GM21786 (cell line): ENCODE measurements around the gene RASA3.
"Not testable (repeated sequence)": the region's sequence is repeated elsewhere in the genome, so short reads cannot be mapped to it uniquely, and the experiment has no call there.

Experiments used
- ATAC-seq: cut with Tn5 transposase; IDR thresholded peaks from one replicate; pipeline ENCODE4 v1.9.1; 2021; ENCODE audit not compliant: unreplicated experiment

The RASA3 gene

GRCh38 chr13:114115796-114116195 is 16.6 kb downstream of the RASA3 start:
- no peak for ATAC-seq

DNA sequence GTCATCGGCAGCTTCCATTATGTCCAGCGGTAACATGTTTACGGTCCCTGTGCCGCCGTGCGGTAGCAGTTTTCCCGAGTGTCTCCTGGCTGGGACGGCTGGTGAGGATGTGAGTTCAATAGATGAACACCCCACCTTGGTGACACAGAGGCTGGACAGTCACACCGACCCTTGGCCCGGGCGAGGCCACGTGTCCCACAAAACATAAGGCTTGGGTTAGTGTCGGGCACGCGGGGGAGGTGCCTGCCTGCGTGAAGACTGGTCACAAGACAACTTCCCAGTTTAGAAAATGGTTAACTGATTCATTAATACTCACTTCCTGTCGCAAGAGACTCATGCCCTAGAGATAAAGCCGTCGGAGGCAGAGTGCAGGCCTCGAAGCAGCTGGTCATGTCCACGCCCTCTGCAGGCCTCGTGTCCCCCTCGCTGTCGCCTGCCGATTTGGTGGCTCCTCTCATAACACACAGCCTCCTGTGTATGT is 17.2 kb downstream of the RASA3 start:
- ATAC-seq = no peak

GRCh38 chr13:114114666-114115065 is 17.8 kb downstream of the RASA3 start:
- not testable (repeated sequence) for ATAC-seq

DNA sequence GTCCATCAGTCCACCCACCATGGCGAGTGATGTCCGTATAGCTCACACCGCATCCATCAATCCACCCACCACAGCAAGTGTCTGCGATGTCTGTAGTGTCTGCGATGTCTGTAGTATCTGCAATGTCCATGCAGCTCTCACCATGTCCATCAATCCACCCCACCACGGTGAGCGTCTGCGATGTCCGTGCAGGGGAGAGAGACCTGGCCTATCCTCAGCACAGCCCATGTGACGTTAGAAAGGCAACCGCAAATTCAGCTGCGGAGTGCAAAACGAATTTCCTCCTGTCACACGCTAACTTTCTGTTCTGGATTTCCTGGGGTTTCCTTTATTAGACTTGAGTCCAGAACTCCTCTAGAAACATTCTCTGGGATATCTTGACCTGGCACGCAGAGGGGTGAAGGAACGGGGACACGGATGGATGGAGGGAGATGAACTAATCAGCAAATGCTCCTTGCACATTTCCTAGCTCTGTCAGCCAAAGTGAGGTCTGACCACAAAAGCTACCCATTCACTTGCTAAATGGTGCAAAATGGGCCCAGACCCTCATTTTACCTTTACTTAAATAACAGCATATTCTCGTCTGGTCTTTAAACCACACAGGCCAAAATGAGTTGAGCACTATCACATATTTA is 18.3 kb downstream of the RASA3 start:
- ATAC-seq = no peak

DNA sequence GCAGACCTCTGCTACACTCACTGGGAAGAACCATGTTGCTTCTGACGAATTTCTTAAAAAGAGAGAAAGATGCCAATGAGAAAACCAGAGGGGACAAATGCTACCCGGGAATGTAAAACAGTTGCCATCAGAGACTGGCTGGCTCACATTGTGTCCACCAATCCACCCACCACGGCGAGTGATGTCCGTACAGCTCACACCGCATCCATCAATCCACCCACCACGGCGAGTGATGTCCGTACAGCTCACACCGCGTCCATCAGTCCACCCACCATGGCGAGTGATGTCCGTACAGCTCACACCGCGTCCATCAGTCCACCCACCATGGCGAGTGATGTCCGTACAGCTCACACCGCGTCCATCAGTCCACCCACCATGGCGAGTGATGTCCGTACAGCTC is 19.0 kb downstream of the RASA3 start:
- ATAC-seq = not testable (repeated sequence)

DNA sequence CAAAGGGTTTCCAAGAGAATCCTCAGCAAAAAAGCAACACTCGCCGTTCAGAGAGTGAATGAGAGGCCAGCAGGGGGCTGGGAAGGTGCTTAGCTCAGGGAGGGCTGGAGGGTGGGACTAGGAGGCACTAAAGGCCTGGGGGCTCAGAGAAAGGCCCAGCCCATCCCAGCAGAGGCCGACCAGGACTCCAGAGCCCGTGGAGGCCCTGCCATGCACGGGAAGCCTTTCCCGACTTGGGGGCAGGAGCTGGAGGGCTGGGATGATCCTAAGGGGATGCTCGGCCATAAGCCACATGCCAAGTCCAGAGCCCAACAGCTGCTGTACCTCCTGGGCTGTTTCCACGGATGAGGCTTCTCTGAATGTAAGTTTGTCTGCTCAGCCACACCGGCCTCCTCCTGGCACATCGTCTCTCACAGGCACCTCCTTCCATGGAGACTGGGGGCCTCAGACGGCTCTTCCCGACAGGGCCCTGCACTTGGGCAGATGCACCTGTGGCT is 19.5 kb downstream of the RASA3 start:
- no peak for ATAC-seq

DNA sequence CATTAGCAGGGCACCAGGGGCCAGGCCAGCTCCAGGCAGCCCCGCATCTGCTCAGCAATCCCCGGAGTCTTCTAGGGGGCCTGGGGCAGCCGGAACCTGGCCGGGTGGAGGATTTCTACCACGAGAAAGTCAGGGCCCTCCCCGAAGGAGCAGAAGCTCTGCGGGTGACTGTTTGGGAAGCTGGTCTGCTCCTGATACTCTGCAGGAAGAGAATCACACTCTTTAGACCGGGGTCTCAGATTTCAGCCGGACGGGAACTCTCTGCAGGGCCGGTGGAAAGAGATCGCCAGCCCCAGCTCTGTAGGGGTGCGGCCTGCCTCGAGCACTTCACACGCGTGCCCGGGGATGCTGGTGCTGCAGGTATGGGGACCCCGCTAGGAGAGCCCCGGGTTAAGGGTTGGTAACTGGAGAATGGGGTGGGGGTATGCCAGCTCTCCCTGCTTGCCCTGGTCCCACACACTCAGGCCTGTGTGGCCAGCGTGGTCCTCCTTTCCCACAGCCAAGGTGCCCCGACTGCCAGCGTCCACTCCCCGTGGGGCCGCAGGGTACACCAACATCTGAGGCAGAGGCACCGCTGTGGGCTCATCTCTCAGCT is 20.1 kb downstream of the RASA3 start:
- no peak for ATAC-seq

GRCh38 chr13:114111577-114111976 is 20.8 kb downstream of the RASA3 start:
- ATAC-seq = no peak

DNA sequence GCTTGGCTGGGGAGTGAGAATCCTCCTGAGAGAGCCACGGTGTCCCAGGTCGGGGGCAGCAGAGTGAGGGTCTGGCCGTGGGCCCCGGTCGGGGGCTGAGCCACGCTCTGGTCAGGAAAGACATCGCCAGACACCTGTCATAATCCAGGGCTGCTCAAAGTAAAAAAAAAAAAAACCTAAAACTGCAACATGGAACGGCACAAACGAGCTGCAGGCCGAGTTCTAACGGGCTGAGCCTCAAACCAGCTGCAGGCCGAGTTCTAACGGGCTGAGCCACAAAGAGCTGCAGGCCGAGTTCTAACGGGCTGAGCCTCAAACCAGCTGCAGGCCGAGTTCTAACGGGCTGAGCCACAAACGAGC is 21.6 kb downstream of the RASA3 start:
- ATAC-seq = not testable (repeated sequence)

DNA sequence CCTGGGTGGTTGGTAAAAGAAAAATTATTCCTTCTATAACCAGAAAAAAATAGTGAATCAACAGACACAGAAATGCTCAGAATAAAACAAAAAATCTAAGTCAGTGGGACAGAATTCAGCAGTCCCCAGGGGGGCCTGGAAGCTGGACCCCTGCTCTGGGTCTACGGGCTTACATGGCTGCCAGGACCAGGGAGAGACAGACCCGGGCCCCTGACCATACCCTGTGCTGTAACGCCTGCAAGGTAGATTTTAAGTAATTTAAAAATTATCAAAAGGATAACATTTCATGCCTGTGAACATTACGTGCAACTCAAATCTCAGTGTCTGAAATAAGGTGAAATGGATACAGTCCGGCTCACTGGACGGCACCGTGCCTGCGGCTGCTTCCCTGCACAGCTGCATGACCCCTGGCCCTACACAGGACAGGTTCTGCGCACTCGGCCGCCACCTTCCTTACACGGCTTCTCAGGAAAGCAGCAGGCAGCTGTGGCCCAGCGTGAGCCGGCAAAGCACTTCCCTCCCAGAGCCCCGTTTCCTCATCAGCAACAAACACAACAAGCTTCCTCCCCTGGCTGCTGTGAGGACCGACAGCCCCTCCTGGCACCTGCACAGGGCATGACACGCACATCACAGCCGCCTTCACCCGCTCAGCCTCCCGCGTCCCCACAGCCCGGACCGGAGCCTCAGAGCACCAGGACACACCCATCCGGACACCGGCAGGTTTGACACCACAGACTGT is 22.2 kb downstream of the RASA3 start:
- ATAC-seq = peak; percentile 67

DNA sequence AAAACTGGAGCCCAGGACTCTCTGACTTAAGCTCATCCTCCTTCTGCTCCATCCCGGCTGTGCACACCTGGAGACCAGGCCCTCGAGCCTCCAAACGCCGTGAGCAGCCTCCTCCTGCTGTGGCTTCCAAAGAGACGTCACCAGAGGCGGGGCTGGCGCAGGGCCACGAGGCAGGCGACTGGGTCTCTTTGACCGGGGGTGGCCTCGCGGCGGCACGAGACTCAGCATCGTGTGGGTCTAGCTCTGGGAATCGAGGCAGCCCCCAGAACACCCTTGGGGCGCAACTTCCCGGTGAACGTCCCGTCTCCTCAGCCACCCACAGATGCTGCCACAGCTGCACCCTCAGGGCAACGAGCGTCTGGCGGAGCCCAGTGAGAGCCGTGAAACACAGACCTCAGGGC is 22.8 kb downstream of the RASA3 start:
- no peak for ATAC-seq

GRCh38 chr13:114108894-114109293 is 23.5 kb downstream of the RASA3 start:
- no peak for ATAC-seq

DNA sequence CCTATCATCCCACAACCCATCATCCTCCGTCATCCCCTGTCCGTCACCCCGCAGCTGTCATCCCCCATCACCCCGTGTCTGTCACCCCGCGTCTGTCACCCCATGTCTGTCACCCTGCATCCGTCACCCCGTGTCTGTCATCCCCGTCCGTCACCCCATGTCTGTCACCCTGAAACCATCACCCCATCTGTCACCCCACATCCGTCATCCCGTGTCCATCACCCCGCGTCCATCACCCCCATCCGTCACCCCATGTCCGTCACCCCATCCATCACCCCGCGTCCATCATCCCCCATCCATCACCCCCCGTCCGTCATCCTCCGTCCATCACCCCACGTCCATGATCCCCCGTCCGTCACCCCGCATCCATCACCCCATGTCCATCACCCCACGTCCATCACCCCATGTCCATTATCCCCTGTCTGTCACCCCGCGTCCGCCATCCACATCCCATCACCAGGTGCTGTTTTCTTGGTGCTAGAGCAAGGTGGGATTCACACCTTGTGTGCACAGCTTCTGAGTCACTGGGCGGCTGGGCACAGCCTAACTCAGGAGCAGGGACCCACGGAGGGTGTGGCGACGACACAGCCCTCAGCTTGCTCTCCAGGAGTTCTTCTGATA is 24.2 kb downstream of the RASA3 start:
- ATAC-seq = no peak

DNA sequence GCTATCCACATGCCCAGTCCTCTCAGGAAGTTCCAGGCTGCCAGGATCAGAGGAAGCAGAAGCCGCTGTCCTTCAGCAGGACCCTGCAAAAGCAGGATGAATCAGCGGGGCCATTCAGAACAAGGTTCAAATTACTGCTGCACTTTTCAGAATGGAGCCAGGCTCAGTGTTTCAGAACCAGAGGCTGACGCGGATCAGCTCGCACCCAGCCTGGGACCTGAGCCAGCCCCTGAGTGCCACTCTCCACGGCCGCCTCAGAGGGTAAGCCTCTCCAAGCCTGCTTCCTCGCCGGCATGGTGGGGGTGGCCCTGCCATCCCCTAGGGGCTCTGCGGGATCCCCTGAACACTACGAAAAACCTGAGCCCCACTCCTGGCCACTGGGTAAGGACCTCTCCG is 24.7 kb downstream of the RASA3 start:
- ATAC-seq = no peak

DNA sequence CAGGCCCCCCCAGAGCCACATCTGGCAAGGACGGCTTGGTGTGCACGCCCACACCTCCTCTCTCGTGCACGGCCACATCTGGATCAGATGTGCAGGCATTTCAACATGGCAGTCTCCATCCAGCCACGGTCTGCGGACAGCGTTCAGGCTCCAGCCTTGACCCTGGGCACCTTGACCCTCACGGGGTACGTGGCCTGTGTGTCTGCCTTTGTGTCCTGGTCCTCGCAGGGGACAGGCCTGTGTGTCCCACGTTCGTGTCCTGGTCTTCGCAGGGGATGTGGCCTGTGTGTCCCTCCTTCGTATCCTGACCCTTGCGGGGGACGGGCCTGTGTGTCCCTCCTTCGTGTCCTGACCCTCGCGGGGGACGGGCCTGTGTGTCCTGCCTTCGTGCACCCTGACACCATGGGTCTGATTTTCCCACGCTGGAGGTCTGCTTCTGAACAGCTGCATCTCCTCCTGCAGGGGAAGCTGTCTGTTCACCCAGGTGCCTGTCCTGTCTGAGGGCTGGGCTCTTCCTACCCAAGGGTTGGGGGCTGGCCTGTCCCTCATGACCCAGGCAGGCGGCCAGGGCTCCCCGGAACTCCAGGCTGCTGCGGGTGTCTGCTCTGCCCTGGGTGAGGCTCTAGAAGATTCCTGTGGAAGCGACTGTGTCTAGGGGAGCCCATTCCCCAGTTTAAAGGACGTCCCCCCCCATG is 25.3 kb downstream of the RASA3 start:
- ATAC-seq = no peak

DNA sequence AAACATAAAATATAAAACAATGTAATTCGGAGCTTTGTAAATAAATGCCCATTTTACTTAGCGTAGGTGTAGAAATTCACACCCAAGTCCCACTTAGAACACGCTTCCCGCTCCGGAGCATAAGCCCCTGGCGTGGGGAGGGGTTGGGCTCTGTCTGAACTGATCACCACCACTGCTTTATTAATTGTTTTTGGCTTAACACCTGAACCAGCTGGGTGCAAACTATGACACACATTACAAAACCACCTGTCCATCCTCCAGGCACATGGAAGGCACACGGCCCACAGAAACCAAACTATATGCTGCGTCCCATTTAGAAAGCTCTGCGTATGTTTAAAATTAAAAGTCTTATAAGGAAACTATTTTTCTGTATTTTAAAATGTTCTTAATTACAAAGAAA is 25.9 kb downstream of the RASA3 start:
- ATAC-seq = no peak

- ATAC-seq = no peak
Observed at GRCh38 chr13:114105521-114106225, 26.8 kb downstream of the RASA3 start.

DNA sequence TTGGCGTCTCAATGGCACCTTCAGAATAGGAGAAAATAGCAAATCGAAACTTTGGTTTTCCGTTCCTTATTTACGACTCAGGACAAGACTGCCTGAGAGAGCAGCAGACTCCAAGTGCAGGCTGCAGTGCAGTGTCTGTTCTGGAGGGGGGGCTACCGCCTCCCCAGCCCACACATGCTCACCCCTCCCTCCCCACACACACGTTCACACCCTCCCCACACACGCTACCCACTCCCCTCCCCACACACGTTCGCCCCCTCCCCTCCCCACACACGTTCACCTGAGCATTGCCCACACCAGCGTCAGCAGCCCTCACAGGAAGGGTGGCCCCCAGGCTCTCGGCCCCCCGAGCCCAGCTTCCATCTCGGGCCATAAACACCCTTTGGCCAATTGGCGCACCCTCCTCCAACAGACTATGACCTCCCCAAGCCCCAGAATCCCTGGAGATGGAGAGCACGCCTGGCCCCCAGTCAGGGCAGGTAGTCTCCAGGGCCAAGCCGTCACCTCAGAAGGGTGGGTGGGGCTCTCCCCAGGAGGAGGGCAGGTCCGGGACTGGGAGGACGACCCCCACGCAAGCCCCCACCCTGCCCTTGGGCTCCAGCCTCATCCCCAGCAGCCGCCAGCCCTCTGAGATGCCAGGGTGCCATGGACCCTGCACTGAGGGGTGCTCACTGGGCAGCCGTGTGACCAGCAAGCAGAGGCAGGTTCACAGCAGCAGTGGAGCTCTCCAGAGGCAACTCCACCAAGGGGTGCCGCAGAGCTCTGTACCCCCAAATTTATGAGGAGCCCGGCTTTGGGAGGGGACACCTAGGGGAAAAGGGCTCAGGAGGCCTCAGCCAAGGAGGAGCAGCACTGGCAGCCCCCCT is 27.5 kb downstream of the RASA3 start:
- ATAC-seq = no peak

- ATAC-seq = no peak
Observed at GRCh38 chr13:114103801-114104654, 28.4 kb downstream of the RASA3 start.
